ENCODE results near the gene IL22RA1. TPM values are rescaled to one million over a fixed set of nuclear protein-coding genes. Genes with fewer than 3 reads are reported as not detected.

Gene IL22RA1
- total and polyA plus RNA-seq, 10 of the 15 experiments (the other 5 are each of a cell fraction or from before 2014, with no cell fraction given) = not detected

DNA sequence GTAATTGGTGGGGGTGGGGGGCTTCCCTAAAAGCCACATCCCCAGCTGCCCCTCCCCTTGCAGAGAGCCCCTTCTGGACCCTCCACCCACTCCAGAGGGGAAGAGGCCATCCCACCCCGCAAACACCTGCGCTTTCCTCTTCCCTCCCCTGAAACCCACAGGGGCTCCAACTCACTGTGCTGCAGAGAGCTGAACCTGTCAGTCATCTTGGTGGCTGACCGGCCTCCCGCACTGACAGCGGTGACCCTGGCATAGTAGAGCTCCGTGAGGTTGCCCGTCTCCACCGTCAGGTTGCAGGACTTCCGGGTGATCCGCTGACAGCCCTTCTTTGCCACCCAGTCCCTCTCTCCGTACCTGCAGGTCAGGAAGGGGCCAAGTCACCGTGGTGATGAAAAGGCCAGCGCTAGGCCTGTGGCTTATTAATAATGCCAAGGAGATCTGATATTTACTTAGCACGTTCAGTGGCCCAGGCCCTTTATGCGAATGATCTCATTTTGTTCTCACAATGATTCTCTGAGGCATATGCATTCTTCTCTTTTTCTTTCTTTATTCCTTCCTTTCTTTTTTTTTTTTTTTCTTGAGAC lies 5.9 kb downstream of the IL22RA1 start:
- DNase-seq (ENCODE audit: low read depth, low spot score) (no peak), ATAC-seq (no peak), FAIRE-seq (no peak)
- RAD21 ChIA-PET (ENCODE audit: unreplicated experiment) = no interaction called here
- SMC1A ChIA-PET (ENCODE audit: uncharacterized antibody, unreplicated experiment) = no interaction called here
- no peak overlapping the region for H3K4me3 ChIP-seq
- peaks cover 3% of the 10 kb centered on the region; the same call in 1 of the 3 replicates for H3K9me3 ChIP-seq (replicated peaks; ENCODE audit: control insufficient read depth, insufficient read depth, low read length)
- H3K79me2 ChIP-seq (ENCODE audit: control insufficient read depth, insufficient read depth, low read length) = no peaks in the 10 kb centered on the region
- no peak for TF ChIP-seq RB1 (IDR thresholded peaks at IDR 0.05; ENCODE audit: borderline replicate concordance)
- no peak for TF ChIP-seq ESRRA (IDR thresholded peaks at IDR 0.05; ENCODE audit: low read length)
- no peak for TF ChIP-seq CBX3 (IDR thresholded peaks at IDR 0.05; ENCODE audit: borderline replicate concordance, low read depth)
- TF ChIP-seq SIX5 (IDR thresholded peaks at IDR 0.05; ENCODE audit: low read depth, low read length, severe bottlenecking) = no peak
- no peak for TF ChIP-seq BACH1 (IDR thresholded peaks at IDR 0.05; ENCODE audit: borderline replicate concordance)
- TF ChIP-seq JUND (IDR thresholded peaks at IDR 0.05; ENCODE audit: low read depth, low read length) = no peak
- TF ChIP-seq STAT1 (conservative IDR thresholded peaks at IDR 0.05) = no peak
- no peak for TF ChIP-seq LARP7 (IDR thresholded peaks at IDR 0.05)
- TF ChIP-seq PML (IDR thresholded peaks at IDR 0.05; ENCODE audit: low read length) = no peak
- no peak for TF ChIP-seq BMI1 (IDR thresholded peaks at IDR 0.05; ENCODE audit: borderline replicate concordance)
- no peak for TF ChIP-seq SIN3A (IDR thresholded peaks at IDR 0.05; ENCODE audit: low read depth, low read length)
- no peak for TF ChIP-seq SUZ12 (IDR thresholded peaks at IDR 0.05; ENCODE audit: unreplicated experiment)
- TF ChIP-seq NFXL1 (IDR thresholded peaks at IDR 0.05; ENCODE audit: borderline replicate concordance) = no peak
- no TSS peak for BruUV-seq (replicated peaks)
- no peak overlapping the region for H2AFZ ChIP-seq (ENCODE audit: control insufficient read depth, low read depth, low read length)
- POLR2A ChIA-PET = interaction anchor here (0.5 kb wide), 1 partner anchor 10 kb away, joined by 3 read pairs; no protein-coding TSS in a partner anchor
- in situ Hi-C loops (cut with MboI) (no loop called here), intact Hi-C loops (cut with micrococcal nuclease; ENCODE audit: unreplicated experiment) (no loop called here)
- H3K4me1 ChIP-seq (ENCODE audit: control insufficient read depth, insufficient read depth, low read length) = no peaks in the 10 kb centered on the region
- 51% methylated on average over 13 of the region's 15 CpGs for WGBS (ENCODE audit: insufficient coverage, insufficient replicate concordance, low lambda C conversion rate, missing lambda C conversion rate)
- no peaks in the 10 kb centered on the region for H4K20me1 ChIP-seq (ENCODE audit: control insufficient read depth, insufficient read depth)
- peaks cover 0 to 3% of the 10 kb centered on the region in 2 experiments; a peak in 2 of 4 replicates for H3K27me3 ChIP-seq (replicated peaks in 1 of 2; ENCODE audit: control insufficient read depth in 2 of 2, insufficient read depth in 2 of 2, low read length in 1 of 2)
- H3K4me2 ChIP-seq (ENCODE audit: control insufficient read depth, insufficient read depth) = no peak overlapping the region
- no peak overlapping the region for H3K27ac ChIP-seq (ENCODE audit: control insufficient read depth, insufficient read depth)
- CTCF ChIA-PET = interaction anchor here (1.6 kb wide), 1 partner anchor 13 kb away, joined by 6 read pairs; no protein-coding TSS in a partner anchor
- no peaks in the 10 kb centered on the region for H3K36me3 ChIP-seq (ENCODE audit: control insufficient read depth in 2 of 2, insufficient read depth in 2 of 2, low read length in 1 of 2)
- H3K9ac ChIP-seq (ENCODE audit: control insufficient read depth, insufficient read depth, low read length) = no peak overlapping the region
